ENCODE measurements around the gene SAMD7. TPM values are rescaled to one million over a fixed set of nuclear protein-coding genes. Genes with fewer than 3 reads are reported as not detected.

Gene SAMD7
- not detected for total RNA-seq
- 0.05 TPM for total RNA-seq (2013)

GRCh38 chr3:169911272-169911671, at the start of gene SAMD7:
Gene SAMD7, plus strand, starts transcription at chr3:169911572. Its CDS starts 7,927 bp downstream, at chr3:169919499.
- Mint-ChIP-seq H3K27ac (no peak within 1 kb of the TSS), H3K27me3 (ENCODE audit: low read depth in 2 of 2) (peaks cover 0 to 2% of the 10 kb centered on the region in 2 donors), H3K4me3 (no peak within 1 kb of the TSS), H3K36me3 (no peaks in the 10 kb centered on the region), H3K4me1 (no peaks in the 10 kb centered on the region), H3K9me3 (no peaks in the 10 kb centered on the region)
- no CpG with 5 or more reads among the region's 1 CpG for WGBS (ENCODE audit: insufficient coverage)
- Histone ChIP-seq H3K27ac (ENCODE audit: low read length) (no peak within 1 kb of the TSS), H3K4me3 (ENCODE audit: low read length) (no peak within 1 kb of the TSS), H3K27me3 (ENCODE audit: control insufficient read depth, insufficient read depth, low read length) (no peaks in the 10 kb centered on the region), H3K36me3 (ENCODE audit: control insufficient read depth, insufficient read depth, low read length) (no peaks in the 10 kb centered on the region), H3K4me1 (ENCODE audit: control insufficient read depth, insufficient read depth, low read length) (no peaks in the 10 kb centered on the region), H3K9me3 (ENCODE audit: control insufficient read depth, insufficient read depth, low read length) (no peaks in the 10 kb centered on the region)
- no peak for TF ChIP-seq CTCF (IDR thresholded peaks at IDR 0.05)
- DNase-seq (no peak), ATAC-seq (no peak)
- intact Hi-C loops (cut with micrococcal nuclease): no loop called here

- no peak for TF ChIP-seq CTCF (IDR thresholded peaks at IDR 0.05)
- H3K27ac ChIP-seq (ENCODE audit: low read length): no peak overlapping the region
- no peaks in the 10 kb centered on the region for H3K9me3 ChIP-seq (ENCODE audit: control insufficient read depth, insufficient read depth, low read length)
- peaks cover 0 to 5% of the 10 kb centered on the region in 2 donors for H3K4me1 Mint-ChIP-seq
- ATAC-seq (no peak), DNase-seq (no peak)
- intact Hi-C loops (cut with micrococcal nuclease): loop anchor here (2.0 kb wide), 1 partner anchor 99 kb away; no protein-coding TSS in a partner anchor
- peaks cover 11 to 12% of the 10 kb centered on the region in 2 donors for H3K27me3 Mint-ChIP-seq (ENCODE audit: low read depth in 2 of 2)
- H3K4me3 ChIP-seq (ENCODE audit: low read length): no peak overlapping the region
- no peak overlapping the region for H3K27ac Mint-ChIP-seq
- peaks cover 5% of the 10 kb centered on the region for H3K4me1 ChIP-seq (ENCODE audit: control insufficient read depth, insufficient read depth, low read length)
- H3K27me3 ChIP-seq (ENCODE audit: control insufficient read depth, insufficient read depth, low read length): no peaks in the 10 kb centered on the region
- H3K9me3 Mint-ChIP-seq: no peaks in the 10 kb centered on the region
- WGBS (ENCODE audit: insufficient coverage): 96% methylated on average over 5 of the region's 5 CpGs
- no peaks in the 10 kb centered on the region for H3K36me3 Mint-ChIP-seq
- no peaks in the 10 kb centered on the region for H3K36me3 ChIP-seq (ENCODE audit: control insufficient read depth, insufficient read depth, low read length)
- H3K4me3 Mint-ChIP-seq: no peak overlapping the region
Measured at GRCh38 chr3:169861871-169862270, 49.5 kb upstream of the SAMD7 start.

- Mint-ChIP-seq H3K27me3 (ENCODE audit: low read depth in 2 of 2) (peaks cover 9 to 10% of the 10 kb centered on the region in 2 donors), H3K9me3 (no peaks in the 10 kb centered on the region), H3K4me3 (no peak overlapping the region), H3K36me3 (no peaks in the 10 kb centered on the region), H3K27ac (no peak overlapping the region), H3K4me1 (peaks cover 0 to 5% of the 10 kb centered on the region in 2 donors)
- intact Hi-C loops (cut with micrococcal nuclease): loop anchor here (2.0 kb wide), 1 partner anchor 101 kb away; no protein-coding TSS in a partner anchor
- peak; percentile 91 for TF ChIP-seq CTCF (IDR thresholded peaks at IDR 0.05)
- Histone ChIP-seq H3K4me3 (ENCODE audit: low read length) (no peak overlapping the region), H3K27ac (ENCODE audit: low read length) (no peak overlapping the region), H3K4me1 (ENCODE audit: control insufficient read depth, insufficient read depth, low read length) (peaks cover 5% of the 10 kb centered on the region), H3K36me3 (ENCODE audit: control insufficient read depth, insufficient read depth, low read length) (no peaks in the 10 kb centered on the region), H3K27me3 (ENCODE audit: control insufficient read depth, insufficient read depth, low read length) (no peaks in the 10 kb centered on the region), H3K9me3 (ENCODE audit: control insufficient read depth, insufficient read depth, low read length) (no peaks in the 10 kb centered on the region)
- DNase-seq (peak; percentile 24 to 86), ATAC-seq (peak; percentile 63 to 74 (median 70))
- WGBS (ENCODE audit: insufficient coverage): 0% methylated on average over 6 of the region's 6 CpGs
Measured at GRCh38 chr3:169863458-169863899, 47.9 kb upstream of the SAMD7 start.

GRCh38 chr3:169864270-169864669, 47.1 kb upstream of the SAMD7 start:
- no peak overlapping the region for H3K27ac Mint-ChIP-seq
- WGBS (ENCODE audit: insufficient coverage): 84% methylated on average over 2 of the region's 2 CpGs
- no peak for TF ChIP-seq CTCF (IDR thresholded peaks at IDR 0.05)
- ATAC-seq (no peak), DNase-seq (no peak)
- H3K4me3 ChIP-seq (ENCODE audit: low read length): no peak overlapping the region
- intact Hi-C loops (cut with micrococcal nuclease): no loop called here
- peaks cover 0 to 5% of the 10 kb centered on the region in 2 donors for H3K4me1 Mint-ChIP-seq
- H3K9me3 ChIP-seq (ENCODE audit: control insufficient read depth, insufficient read depth, low read length): no peaks in the 10 kb centered on the region
- peaks cover 9 to 10% of the 10 kb centered on the region in 2 donors for H3K27me3 Mint-ChIP-seq (ENCODE audit: low read depth in 2 of 2)
- no peaks in the 10 kb centered on the region for H3K36me3 ChIP-seq (ENCODE audit: control insufficient read depth, insufficient read depth, low read length)
- no peaks in the 10 kb centered on the region for H3K9me3 Mint-ChIP-seq
- H3K36me3 Mint-ChIP-seq: no peaks in the 10 kb centered on the region
- no peaks in the 10 kb centered on the region for H3K27me3 ChIP-seq (ENCODE audit: control insufficient read depth, insufficient read depth, low read length)
- H3K27ac ChIP-seq (ENCODE audit: low read length): no peak overlapping the region
- H3K4me1 ChIP-seq (ENCODE audit: control insufficient read depth, insufficient read depth, low read length): peaks cover 5% of the 10 kb centered on the region
- H3K4me3 Mint-ChIP-seq: no peak overlapping the region
